HepG2 (cell line): ENCODE data around the gene DUSP12. TPM values are rescaled to one million over a fixed set of nuclear protein-coding genes. Genes with fewer than 3 reads are reported as not detected.
A peak's percentile ranks its signal among the peaks of the same experiment; 100 is the strongest.

Experiments
- ATM ChIP-seq: fragments of 450-650 bp; IDR thresholded peaks from 2 replicates; pipeline ENCODE4 v1.7.1; 2017; ENCODE audit warnings: mild to moderate bottlenecking, borderline replicate concordance
- CSRNP2 ChIP-seq: sonication (generic); formaldehyde crosslinking; conservative IDR thresholded peaks from 2 replicates; pipeline ENCODE4 v1.8.0; 2022; ENCODE audit warnings: low read depth, missing genetic modification reagents
- ELF3 ChIP-seq: IDR thresholded peaks from 2 replicates; pipeline ENCODE4 v1.6.1; 2016; ENCODE audit warnings: missing genetic modification reagents, missing compliant biosample characterization
- HNRNPK ChIP-seq: fragments of 200-400 bp; formaldehyde crosslinking; IDR thresholded peaks from 2 replicates; pipeline ENCODE4 v1.6.1; 2018; ENCODE audit warnings: low read length, low read depth, moderate library complexity, mild to moderate bottlenecking; ENCODE audit not compliant: poor library complexity, severe bottlenecking
- KDM4B ChIP-seq: sonication (generic); formaldehyde crosslinking; IDR thresholded peaks from 2 replicates; pipeline ENCODE4 v1.4.0; 2020; ENCODE audit warnings: missing genetic modification reagents
- KMT2B ChIP-seq: IDR thresholded peaks from 2 replicates; pipeline ENCODE4 v1.6.1; 2016; ENCODE audit warnings: missing genetic modification reagents, missing compliant biosample characterization
- MYC ChIP-seq: sonication (generic); formaldehyde crosslinking; IDR thresholded peaks from 2 replicates; pipeline ENCODE4 v1.9.0; 2021; ENCODE audit warnings: missing genetic modification reagents, borderline replicate concordance
- POLR2A ChIP-seq, 2 experiments: IDR thresholded peaks; 2 replicates each; pipeline ENCODE4 v1.6.1; 2011; ENCODE audit warnings: low read depth in 2 of 2, low read length in 2 of 2, mild to moderate bottlenecking in 1 of 2, moderate library complexity in 1 of 2; ENCODE audit not compliant: insufficient read depth in 1 of 2
- RXRB ChIP-seq: IDR thresholded peaks from 2 replicates; pipeline ENCODE4 v1.6.1; 2016; ENCODE audit warnings: borderline replicate concordance, missing genetic modification reagents, missing compliant biosample characterization
- SALL1 ChIP-seq: sonication (generic); formaldehyde crosslinking; IDR thresholded peaks from 2 replicates; pipeline ENCODE4 v1.8.0; 2022; ENCODE audit warnings: mild to moderate bottlenecking, missing genetic modification reagents
- SP1 ChIP-seq, 2 experiments: fragments of 450-650 bp in 1 of 2; sonication (generic) in 1 of 2; formaldehyde crosslinking in 1 of 2; IDR thresholded peaks; 2 replicates each; pipeline versions ENCODE4 v1.4.0 to v1.6.1; 2016 to 2020; ENCODE audit warnings: missing genetic modification reagents in 1 of 2
- ZBTB33 ChIP-seq: sonication (generic); formaldehyde crosslinking; IDR thresholded peaks from 2 replicates; pipeline ENCODE4 v1.4.0; 2020; ENCODE audit warnings: missing genetic modification reagents
- ZBTB7B ChIP-seq: sonication (generic); formaldehyde crosslinking; IDR thresholded peaks from 2 replicates; pipeline ENCODE4 v1.4.0; 2020; ENCODE audit warnings: missing genetic modification reagents
- ZIK1 ChIP-seq: sonication (generic); formaldehyde crosslinking; IDR thresholded peaks from 2 replicates; pipeline ENCODE4 v1.5.0; 2020; ENCODE audit warnings: mild to moderate bottlenecking, low read depth, missing genetic modification reagents, borderline replicate concordance
- ZNF256 ChIP-seq: sonication (generic); formaldehyde crosslinking; conservative IDR thresholded peaks from 2 replicates; pipeline ENCODE4 v1.4.0; 2020; ENCODE audit warnings: missing genetic modification reagents
- ZNF260 ChIP-seq: sonication (generic); formaldehyde crosslinking; IDR thresholded peaks from 2 replicates; pipeline ENCODE4 v1.4.0; 2020; ENCODE audit warnings: missing genetic modification reagents, low read depth, mild to moderate bottlenecking, borderline replicate concordance
- ZNF547 ChIP-seq: sonication (generic); formaldehyde crosslinking; IDR thresholded peaks from 2 replicates; pipeline ENCODE4 v1.5.1; 2020; ENCODE audit warnings: mild to moderate bottlenecking, missing genetic modification reagents
- ZNF678 ChIP-seq: sonication (generic); formaldehyde crosslinking; IDR thresholded peaks from 2 replicates; pipeline ENCODE4 v1.4.0; 2020; ENCODE audit warnings: mild to moderate bottlenecking, missing genetic modification reagents
- ZNF75D ChIP-seq: sonication (generic); formaldehyde crosslinking; IDR thresholded peaks from 2 replicates; pipeline ENCODE4 v1.8.1; 2023; ENCODE audit warnings: missing genetic modification reagents, mild to moderate bottlenecking, borderline replicate concordance
- ZNF776 ChIP-seq: sonication (generic); formaldehyde crosslinking; IDR thresholded peaks from 2 replicates; pipeline ENCODE4 v1.4.0; 2020; ENCODE audit warnings: mild to moderate bottlenecking, missing genetic modification reagents
- ZSCAN25 ChIP-seq: sonication (generic); formaldehyde crosslinking; IDR thresholded peaks from 2 replicates; pipeline ENCODE4 v1.8.0; 2022; ENCODE audit warnings: mild to moderate bottlenecking, missing genetic modification reagents
- polyA plus RNA-seq, 8 experiments: library from polyadenylated mRNA; depleted of rRNA in 3 of 8; stranded (reverse) in 7 of 8; unstranded in 1 of 8; fragments of >200 nt; fragmentation: Illumina TruSeq in 4 of 8; extraction: Trizol in 4 of 8; gene quantifications; 2 replicates each; pipeline versions ENCODE4 v1.2.1 to v1.2.3, GENCODE V29; 2011 to 2016; ENCODE audit warnings: low read depth in 4 of 8, missing spikeins in 1 of 8, mixed read lengths in 1 of 8; ENCODE audit not compliant: insufficient read depth in 1 of 8
- total RNA-seq, 5 experiments: library from RNA; depleted of rRNA; stranded (reverse); fragments of >200 nt; fragmentation: Illumina TruSeq; extraction: Trizol; gene quantifications; 2 replicates each; pipeline ENCODE4 v1.2.3, GENCODE V29; 2016; ENCODE audit warnings: low read depth in 1 of 5
- TF ChIP-seq, protein P1 (sequence below): sonication (generic); formaldehyde crosslinking; IDR thresholded peaks from 2 replicates; pipeline ENCODE4 v1.8.1; 2023; ENCODE audit warnings: missing genetic modification reagents, inconsistent platforms, borderline replicate concordance
- TF ChIP-seq, protein P2 (sequence below): sonication (generic); formaldehyde crosslinking; IDR thresholded peaks from 2 replicates; pipeline ENCODE4 v1.8.0; 2022; ENCODE audit warnings: mild to moderate bottlenecking, missing genetic modification reagents, borderline replicate concordance

The DUSP12 gene
- total and polyA plus RNA-seq, 2 of the 13 experiments (the other 11 are each of a cell fraction or from before 2014, with no cell fraction given), result 36.7 to 37.1 TPM

- TF ChIP-seq CSRNP2 (CRISPR knock-in tag) (no peak; the same call in 1 of the 2 replicates), ZNF678 (peak; percentile 82; the same call in 1 of the 2 replicates), RXRB (CRISPR knock-in tag) (peak; percentile 46; the same call in 1 of the 2 replicates), ZNF260 (CRISPR knock-in tag) (no peak), ZIK1 (CRISPR knock-in tag) (peak; percentile 49; the same call in 1 of the 2 replicates), ZNF75D (CRISPR knock-in tag) (no peak), ZBTB7B (CRISPR knock-in tag) (peak; percentile 61; the same call in 1 of the 2 replicates), HNRNPK (peak; percentile 21), ZNF256 (CRISPR knock-in tag) (no peak; the same call in 1 of the 2 replicates), ZNF547 (CRISPR knock-in tag) (no peak; the same call in 1 of the 2 replicates), SALL1 (CRISPR knock-in tag) (peak; percentile 77), MYC (CRISPR knock-in tag) (peak; percentile 86; the same call in 1 of the 2 replicates), KDM4B (no peak), ZBTB33 (peak; percentile 96), ZNF776 (CRISPR knock-in tag) (peak; percentile 78), SP1 (IDR thresholded peaks at IDR 0.05) (no peak), SP1 (CRISPR knock-in tag; IDR thresholded peaks at IDR 0.05) (peak; percentile 59; the same call in 1 of the 2 replicates), ATM (no peak), ELF3 (CRISPR knock-in tag) (0 out of 2 replicates have a peak, but pooled peaks have one; percentile 26), POLR2A (IDR thresholded peaks at IDR 0.05; ENCODE audit: insufficient read depth in 1 of 2, low read depth in 2 of 2, low read length in 2 of 2) (peak; percentile 84 to 90), KMT2B (CRISPR knock-in tag) (peak; percentile 83), ZSCAN25 (CRISPR knock-in tag) (no peak)
- TF ChIP-seq, protein P1, sequence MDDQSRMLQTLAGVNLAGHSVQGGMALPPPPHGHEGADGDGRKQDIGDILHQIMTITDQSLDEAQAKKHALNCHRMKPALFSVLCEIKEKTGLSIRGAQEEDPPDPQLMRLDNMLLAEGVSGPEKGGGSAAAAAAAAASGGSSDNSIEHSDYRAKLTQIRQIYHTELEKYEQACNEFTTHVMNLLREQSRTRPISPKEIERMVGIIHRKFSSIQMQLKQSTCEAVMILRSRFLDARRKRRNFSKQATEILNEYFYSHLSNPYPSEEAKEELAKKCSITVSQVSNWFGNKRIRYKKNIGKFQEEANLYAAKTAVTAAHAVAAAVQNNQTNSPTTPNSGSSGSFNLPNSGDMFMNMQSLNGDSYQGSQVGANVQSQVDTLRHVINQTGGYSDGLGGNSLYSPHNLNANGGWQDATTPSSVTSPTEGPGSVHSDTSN (CRISPR knock-in tag), result no peak
- TF ChIP-seq, protein P2, sequence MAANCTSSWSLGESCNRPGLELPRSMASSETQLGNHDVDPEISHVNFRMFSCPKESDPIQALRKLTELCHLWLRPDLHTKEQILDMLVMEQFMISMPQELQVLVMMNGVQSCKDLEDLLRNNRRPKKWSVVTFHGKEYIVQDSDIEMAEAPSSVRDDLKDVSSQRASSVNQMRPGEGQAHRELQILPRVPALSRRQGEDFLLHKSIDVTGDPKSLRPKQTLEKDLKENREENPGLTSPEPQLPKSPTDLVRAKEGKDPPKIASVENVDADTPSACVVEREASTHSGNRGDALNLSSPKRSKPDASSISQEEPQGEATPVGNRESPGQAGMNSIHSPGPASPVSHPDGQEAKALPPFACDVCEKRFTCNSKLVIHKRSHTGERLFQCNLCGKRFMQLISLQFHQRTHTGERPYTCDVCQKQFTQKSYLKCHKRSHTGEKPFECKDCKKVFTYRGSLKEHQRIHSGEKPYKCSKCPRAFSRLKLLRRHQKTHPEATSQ, result no peak
These were observed at the start of gene DUSP12 (continued) for GRCh38 chr1:161749509-161750407.
